SU-DHL-6 (cell line): Measurements from ENCODE around the gene ERC1.
"Not testable (repeated sequence)": the region's sequence is repeated elsewhere in the genome, so short reads cannot be mapped to it uniquely, and the experiment has no call there.

ENCODE experiments used
- H2AFZ ChIP-seq: fragments of 200-600 bp; sonication (generic); 2 replicates; pipeline ENCODE4 v1.6.1; 2014; ENCODE audit warnings: low read depth, mild to moderate bottlenecking, moderate library complexity, mixed read lengths, antibody characterized with exemption, low read length; ENCODE audit not compliant: severe bottlenecking
- H3F3A ChIP-seq: fragments of 200-600 bp; shearing (Covaris generic); 2 replicates; pipeline ENCODE4 v1.6.0; 2016; ENCODE audit warnings: antibody characterized with exemption, mild to moderate bottlenecking; ENCODE audit not compliant: insufficient read depth
- H3K27ac ChIP-seq: fragments of 200-600 bp; sonication (generic); 2 replicates; pipeline ENCODE4 v1.5.1; 2016; ENCODE audit warnings: low read depth, mild to moderate bottlenecking, low read length, moderate library complexity, mixed read lengths
- H3K27me3 ChIP-seq: fragments of 200-600 bp; sonication (generic), shearing (Covaris generic); 2 replicates; pipeline ENCODE4 v1.6.0; 2014; ENCODE audit warnings: mild to moderate bottlenecking, low read length
- H3K36me3 ChIP-seq: fragments of 200-600 bp; sonication (generic); 2 replicates; pipeline ENCODE4 v1.6.1; 2014; ENCODE audit warnings: mild to moderate bottlenecking, low read length, mixed read lengths
- H3K4me2 ChIP-seq: fragments of 300-600, 200-600 bp; shearing (Covaris generic), sonication (generic); 2 replicates; pipeline ENCODE4 v1.6.0; 2014; ENCODE audit warnings: low read length, low read depth, mild to moderate bottlenecking; ENCODE audit not compliant: poor library complexity, severe bottlenecking
- H3K4me3 ChIP-seq: fragments of 200-600 bp; sonication (generic); 2 replicates; pipeline ENCODE4 v1.5.1; 2014; ENCODE audit warnings: antibody characterized with exemption, low read length, mild to moderate bottlenecking, mixed read lengths; ENCODE audit not compliant: insufficient read depth, poor library complexity, severe bottlenecking
- H3K79me2 ChIP-seq: fragments of 200-600 bp; sonication (generic); 2 replicates; pipeline ENCODE4 v1.6.1; 2014; ENCODE audit warnings: mild to moderate bottlenecking, low read length, moderate library complexity; ENCODE audit not compliant: insufficient read depth
- H3K9ac ChIP-seq: fragments of 200-600 bp; sonication (generic); 2 replicates; pipeline ENCODE4 v1.7.0; 2014; ENCODE audit warnings: mild to moderate bottlenecking, low read length
- H3K9me2 ChIP-seq: fragments of 200-600 bp; sonication (generic); replicated peaks from 2 replicates; pipeline ENCODE4 v1.6.1; 2014; ENCODE audit warnings: low read length; ENCODE audit not compliant: insufficient read depth
- H3K9me3 ChIP-seq: fragments of 200-600 bp; sonication (generic); 2 replicates; pipeline ENCODE4 v1.6.1; 2014; ENCODE audit warnings: low read length, mixed read lengths; ENCODE audit not compliant: insufficient read depth
- H4K20me1 ChIP-seq: fragments of 200-600 bp; sonication (generic); 2 replicates; pipeline ENCODE4 v1.6.1; 2014; ENCODE audit warnings: low read depth, mild to moderate bottlenecking, antibody characterized with exemption, low read length, moderate library complexity, mixed read lengths
- CTCF ChIP-seq: fragments of 200-600 bp; sonication (generic); IDR thresholded peaks from one replicate; pipeline ENCODE4 v1.5.1; 2017; ENCODE audit warnings: antibody characterized with exemption, mild to moderate bottlenecking, low read length, moderate library complexity; ENCODE audit not compliant: insufficient read depth, poor library complexity, severe bottlenecking
- EZH2phosphoT487 ChIP-seq: fragments of 200-600 bp; sonication (generic), shearing (Covaris generic); conservative IDR thresholded peaks from 2 replicates; pipeline ENCODE4 v1.6.1; 2018; ENCODE audit warnings: mild to moderate bottlenecking, antibody characterized with exemption, low read length, moderate library complexity, mixed read lengths

Gene ERC1

GRCh38 chr12:1046727-1047126 is 55.7 kb downstream of the ERC1 start:
- H3F3A ChIP-seq: no peaks in the 10 kb centered on the region
- no peak for TF ChIP-seq CTCF
- no peak for TF ChIP-seq EZH2phosphoT487
- no peak overlapping the region for H3K4me2 ChIP-seq
- no peaks in the 10 kb centered on the region for H3K79me2 ChIP-seq
- no peaks in the 10 kb centered on the region for H3K36me3 ChIP-seq
- H3K4me3 ChIP-seq: no peak overlapping the region
- H3K9me3 ChIP-seq: no peaks in the 10 kb centered on the region
- H3K27me3 ChIP-seq: no peaks in the 10 kb centered on the region
- no peak overlapping the region for H2AFZ ChIP-seq
- H3K9ac ChIP-seq: no peak overlapping the region
- H3K9me2 ChIP-seq: no peaks in the 10 kb centered on the region
- no peak overlapping the region for H3K27ac ChIP-seq
- H4K20me1 ChIP-seq: no peaks in the 10 kb centered on the region

- Histone ChIP-seq H3K9ac (no peak overlapping the region), H3F3A (no peaks in the 10 kb centered on the region), H3K27ac (no peak overlapping the region), H4K20me1 (no peaks in the 10 kb centered on the region), H3K79me2 (no peaks in the 10 kb centered on the region), H3K4me2 (no peak overlapping the region), H3K9me3 (no peaks in the 10 kb centered on the region), H3K9me2 (no peaks in the 10 kb centered on the region), H3K27me3 (no peaks in the 10 kb centered on the region), H2AFZ (no peak overlapping the region), H3K36me3 (no peaks in the 10 kb centered on the region), H3K4me3 (no peak overlapping the region)
- TF ChIP-seq EZH2phosphoT487: no peak
- TF ChIP-seq CTCF: no peak
These were observed 57.1 kb downstream of the ERC1 start for GRCh38 chr12:1047898-1048660.

GRCh38 chr12:1050059-1050707 is 59.2 kb downstream of the ERC1 start:
- Histone ChIP-seq H3K4me2 (no peak overlapping the region), H2AFZ (no peak overlapping the region), H3K9ac (no peak overlapping the region), H3K36me3 (no peaks in the 10 kb centered on the region), H4K20me1 (no peaks in the 10 kb centered on the region), H3F3A (no peaks in the 10 kb centered on the region), H3K9me2 (no peaks in the 10 kb centered on the region), H3K27me3 (no peaks in the 10 kb centered on the region), H3K9me3 (no peaks in the 10 kb centered on the region), H3K4me3 (no peak overlapping the region), H3K79me2 (no peaks in the 10 kb centered on the region), H3K27ac (no peak overlapping the region)
- TF ChIP-seq CTCF (no peak), EZH2phosphoT487 (no peak)

GRCh38 chr12:1051672-1052071 is 60.6 kb downstream of the ERC1 start:
- H3K36me3 ChIP-seq, H2AFZ ChIP-seq, H3K4me3 ChIP-seq, H3K9me3 ChIP-seq, H3K79me2 ChIP-seq, H4K20me1 ChIP-seq, H3F3A ChIP-seq, H3K27ac ChIP-seq, H3K9me2 ChIP-seq, H3K27me3 ChIP-seq, H3K4me2 ChIP-seq, H3K9ac ChIP-seq: not testable (repeated sequence)
